ENCODE measurements around the gene TDRD10.
"Not testable (repeated sequence)": the region's sequence is repeated elsewhere in the genome, so short reads cannot be mapped to it uniquely, and the experiment has no call there.

The TDRD10 gene

GRCh38 chr1:154524881-154525280 is 22.9 kb downstream of the TDRD10 start:
- no peak for ATAC-seq
- no peak overlapping the region for H3K4me3 Mint-ChIP-seq
- no peaks in the 10 kb centered on the region for H3K4me1 Mint-ChIP-seq
- no peak for DNase-seq
- H3K27me3 Mint-ChIP-seq: no peaks in the 10 kb centered on the region
- H3K27ac Mint-ChIP-seq: no peak overlapping the region
- no peaks in the 10 kb centered on the region for H3K9me3 Mint-ChIP-seq

- ATAC-seq (no peak), DNase-seq (no peak)
- no peak overlapping the region for H3K4me3 Mint-ChIP-seq
- H3K4me1 Mint-ChIP-seq: no peaks in the 10 kb centered on the region
- H3K27me3 Mint-ChIP-seq: no peaks in the 10 kb centered on the region
- H3K27ac Mint-ChIP-seq: no peak overlapping the region
- no peaks in the 10 kb centered on the region for H3K9me3 Mint-ChIP-seq
Observed at GRCh38 chr1:154527192-154527591, 25.2 kb downstream of the TDRD10 start.

- ATAC-seq: no peak
Observed at GRCh38 chr1:154529308-154529707, 27.3 kb downstream of the TDRD10 start.

GRCh38 chr1:154531950-154532349 is 29.9 kb downstream of the TDRD10 start:
- not testable (repeated sequence) for ATAC-seq, H3K4me3 Mint-ChIP-seq, H3K9me3 Mint-ChIP-seq, H3K4me1 Mint-ChIP-seq, DNase-seq, H3K27ac Mint-ChIP-seq
- peaks cover 11% of the 10 kb centered on the region for H3K27me3 Mint-ChIP-seq

More at GRCh38 chr1:154529308-154529707, 27.3 kb downstream of the TDRD10 start:
- Mint-ChIP-seq H3K4me3 (no peak overlapping the region), H3K9me3 (no peaks in the 10 kb centered on the region), H3K27ac (no peak overlapping the region), H3K27me3 (no peaks in the 10 kb centered on the region), H3K4me1 (no peaks in the 10 kb centered on the region)
- no peak for DNase-seq

- no peak overlapping the region for H3K4me3 Mint-ChIP-seq
- H3K4me1 Mint-ChIP-seq: peaks cover 6% of the 10 kb centered on the region
- H3K27me3 Mint-ChIP-seq: peaks cover 11% of the 10 kb centered on the region
- DNase-seq: no peak
- ATAC-seq: no peak
- no peak overlapping the region for H3K27ac Mint-ChIP-seq
- peaks cover 0 to 6% of the 10 kb centered on the region in 2 donors for H3K9me3 Mint-ChIP-seq
Observed at GRCh38 chr1:154533952-154534844, 32.2 kb downstream of the TDRD10 start.

- DNase-seq (no peak), ATAC-seq (no peak)
- no peak overlapping the region for H3K27ac Mint-ChIP-seq
- peaks cover 29% of the 10 kb centered on the region for H3K27me3 Mint-ChIP-seq
- peaks cover 6% of the 10 kb centered on the region for H3K4me1 Mint-ChIP-seq
- no peak overlapping the region for H3K4me3 Mint-ChIP-seq
- peaks cover 0 to 6% of the 10 kb centered on the region in 2 donors for H3K9me3 Mint-ChIP-seq
Observed at GRCh38 chr1:154536570-154536969, 34.6 kb downstream of the TDRD10 start.

- Mint-ChIP-seq H3K27me3 (peaks cover 30% of the 10 kb centered on the region), H3K4me1 (peaks cover 6% of the 10 kb centered on the region), H3K9me3 (peaks cover 0 to 6% of the 10 kb centered on the region in 2 donors), H3K4me3 (no peak overlapping the region), H3K27ac (no peak overlapping the region)
- DNase-seq: no peak
- ATAC-seq: no peak
Observed at GRCh38 chr1:154539486-154540483, 37.8 kb downstream of the TDRD10 start.

- H3K27ac Mint-ChIP-seq: no peak overlapping the region
- ATAC-seq (no peak), DNase-seq (no peak)
Observed at GRCh38 chr1:154541231-154541630, 39.2 kb downstream of the TDRD10 start.

GRCh38 chr1:154546264-154547063 is 44.4 kb downstream of the TDRD10 start:
- peaks cover 23% of the 10 kb centered on the region for H3K4me1 Mint-ChIP-seq
- no peaks in the 10 kb centered on the region for H3K9me3 Mint-ChIP-seq
- DNase-seq: peak; percentile 52 to 68
- peaks cover 2% of the 10 kb centered on the region for H3K27me3 Mint-ChIP-seq
- no peak overlapping the region for H3K4me3 Mint-ChIP-seq
- ATAC-seq: peak; percentile 87
- no peak overlapping the region for H3K27ac Mint-ChIP-seq

More at GRCh38 chr1:154541231-154541630, 39.2 kb downstream of the TDRD10 start:
- peaks cover 6% of the 10 kb centered on the region for H3K4me1 Mint-ChIP-seq
- peaks cover 19% of the 10 kb centered on the region for H3K27me3 Mint-ChIP-seq
- no peak overlapping the region for H3K4me3 Mint-ChIP-seq
- H3K9me3 Mint-ChIP-seq: no peaks in the 10 kb centered on the region

GRCh38 chr1:154547105-154547732 is 45.2 kb downstream of the TDRD10 start:
- DNase-seq (no peak), ATAC-seq (no peak)
- Mint-ChIP-seq H3K27me3 (no peaks in the 10 kb centered on the region), H3K27ac (no peak overlapping the region), H3K4me3 (no peak overlapping the region), H3K9me3 (no peaks in the 10 kb centered on the region), H3K4me1 (peaks cover 28% of the 10 kb centered on the region)

GRCh38 chr1:154548028-154548427 is 46.0 kb downstream of the TDRD10 start:
- Mint-ChIP-seq H3K9me3 (no peaks in the 10 kb centered on the region), H3K4me1 (peaks cover 28% of the 10 kb centered on the region), H3K27ac (no peak overlapping the region), H3K4me3 (no peak overlapping the region), H3K27me3 (no peaks in the 10 kb centered on the region)
- no peak for ATAC-seq
- DNase-seq: no peak

- no peak for ATAC-seq
- H3K27ac Mint-ChIP-seq: peak overlapping the region in 1 of 2 donors; percentile 31
Observed at GRCh38 chr1:154549202-154549770, 47.3 kb downstream of the TDRD10 start.

GRCh38 chr1:154550070-154550469 is 48.1 kb downstream of the TDRD10 start:
- H3K27ac Mint-ChIP-seq: peak overlapping the region; percentile 6 to 29
- no peak overlapping the region for H3K4me3 Mint-ChIP-seq
- ATAC-seq: no peak
- H3K9me3 Mint-ChIP-seq: no peaks in the 10 kb centered on the region
- peaks cover 39% of the 10 kb centered on the region for H3K4me1 Mint-ChIP-seq
- DNase-seq: no peak
- H3K27me3 Mint-ChIP-seq: no peaks in the 10 kb centered on the region

More at GRCh38 chr1:154549202-154549770, 47.3 kb downstream of the TDRD10 start:
- Mint-ChIP-seq H3K4me1 (peaks cover 34% of the 10 kb centered on the region), H3K9me3 (no peaks in the 10 kb centered on the region), H3K27me3 (no peaks in the 10 kb centered on the region), H3K4me3 (no peak overlapping the region)
- no peak for DNase-seq

- DNase-seq (no peak), ATAC-seq (no peak)
- H3K4me1 Mint-ChIP-seq: peaks cover 44% of the 10 kb centered on the region
- H3K9me3 Mint-ChIP-seq: no peaks in the 10 kb centered on the region
- no peaks in the 10 kb centered on the region for H3K27me3 Mint-ChIP-seq
- H3K27ac Mint-ChIP-seq: no peak overlapping the region
- no peak overlapping the region for H3K4me3 Mint-ChIP-seq
Observed at GRCh38 chr1:154550657-154551056, 48.6 kb downstream of the TDRD10 start.

Data from stimulated activated naive CD8-positive, alpha-beta T cell treated with anti-CD3 and anti-CD28 coated beads, Interleukin-15, amount 100 ng/mL, for 72 hours (primary cell).